NB4 (cell line): ENCODE results near the gene STRAP.
"Not testable (repeated sequence)": the region's sequence is repeated elsewhere in the genome, so short reads cannot be mapped to it uniquely, and the experiment has no call there.

Source experiments
- DNase-seq: peaks from one replicate; pipeline ENCODE4 v3.0.0; 2010; ENCODE audit warnings: low read depth
- H3K4me3 ChIP-seq: one replicate; pipeline ENCODE4 v1.5.1; 2011; ENCODE audit warnings: mild to moderate bottlenecking, low read depth, low read length, moderate library complexity
- CTCF ChIP-seq: IDR thresholded peaks from one replicate; pipeline ENCODE4 v1.5.1; 2012; ENCODE audit warnings: low read depth, low read length
- MYC ChIP-seq: IDR thresholded peaks from 2 replicates; pipeline ENCODE4 v1.6.1; 2011; ENCODE audit warnings: low read depth, low read length
- POLR2A ChIP-seq: IDR thresholded peaks from 2 replicates; pipeline ENCODE4 v1.6.1; 2011; ENCODE audit warnings: mild to moderate bottlenecking; ENCODE audit not compliant: insufficient read length; ENCODE audit errors: extremely low read depth
- TF ChIP-seq, protein P1 (sequence below): IDR thresholded peaks from 2 replicates; pipeline ENCODE4 v1.6.1; 2011; ENCODE audit warnings: low read depth, low read length

STRAP gene

DNA sequence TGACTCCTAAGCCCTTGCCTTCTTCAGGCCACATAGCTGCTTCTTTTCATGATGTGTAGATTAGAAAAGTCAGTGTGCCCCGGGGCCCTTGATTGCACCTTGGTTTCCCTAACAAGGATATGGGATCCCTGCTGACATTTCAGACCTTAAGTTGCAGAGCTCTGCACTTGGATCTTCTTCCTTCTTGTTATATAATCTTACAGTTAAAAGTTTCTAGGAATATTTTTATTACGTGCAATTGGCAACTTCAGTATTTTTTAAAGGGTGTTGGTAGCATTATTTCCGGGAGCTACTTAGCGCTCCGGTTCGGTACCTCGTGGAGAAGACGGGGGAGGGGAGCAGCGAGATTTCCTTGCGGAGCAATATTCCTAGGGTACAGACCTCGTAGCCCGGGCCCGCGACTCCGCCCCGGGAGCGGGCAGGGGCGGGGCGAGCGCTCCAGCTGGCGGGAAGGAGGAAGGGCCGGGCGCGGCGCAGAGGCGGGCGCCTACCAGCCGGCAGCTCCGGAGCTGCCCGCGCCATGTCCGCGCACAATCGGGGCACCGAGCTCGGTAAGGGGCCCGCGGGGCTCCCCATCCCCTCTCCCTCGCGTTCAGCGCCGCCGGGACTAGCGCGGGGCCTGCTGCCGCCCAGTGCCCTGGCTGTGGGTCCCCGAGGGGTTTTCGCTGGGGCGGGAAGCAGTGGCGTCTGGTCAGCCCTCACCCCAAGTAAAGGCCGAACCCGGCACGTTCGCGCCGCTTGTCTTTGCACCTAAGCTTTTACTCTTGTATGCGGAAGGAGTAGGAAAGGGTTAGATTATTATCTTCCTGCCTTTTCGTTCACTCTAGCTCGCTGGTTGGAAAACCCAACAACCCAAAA, 28.9 kb downstream of the STRAP start, which contains the start of gene DERA:
Gene DERA, plus strand, starts transcription at position 469 of the 858 bp plus-strand sequence. Its CDS starts 52 bp downstream, at position 521.
- DNase-seq: peak; percentile 84
- peak; percentile 76 for TF ChIP-seq POLR2A
- TF ChIP-seq CTCF: no peak
- TF ChIP-seq, protein P1, sequence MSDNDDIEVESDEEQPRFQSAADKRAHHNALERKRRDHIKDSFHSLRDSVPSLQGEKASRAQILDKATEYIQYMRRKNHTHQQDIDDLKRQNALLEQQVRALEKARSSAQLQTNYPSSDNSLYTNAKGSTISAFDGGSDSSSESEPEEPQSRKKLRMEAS: peak; percentile 15; the same call in 1 of the 2 replicates
- TF ChIP-seq MYC: no peak
- peak within 1 kb of the TSS; percentile 90 for H3K4me3 ChIP-seq

GRCh38 chr12:15911931-15912330, 29.7 kb downstream of the STRAP start:
- DNase-seq: not testable (repeated sequence)
- peak overlapping the region; percentile 90 for H3K4me3 ChIP-seq

DNA sequence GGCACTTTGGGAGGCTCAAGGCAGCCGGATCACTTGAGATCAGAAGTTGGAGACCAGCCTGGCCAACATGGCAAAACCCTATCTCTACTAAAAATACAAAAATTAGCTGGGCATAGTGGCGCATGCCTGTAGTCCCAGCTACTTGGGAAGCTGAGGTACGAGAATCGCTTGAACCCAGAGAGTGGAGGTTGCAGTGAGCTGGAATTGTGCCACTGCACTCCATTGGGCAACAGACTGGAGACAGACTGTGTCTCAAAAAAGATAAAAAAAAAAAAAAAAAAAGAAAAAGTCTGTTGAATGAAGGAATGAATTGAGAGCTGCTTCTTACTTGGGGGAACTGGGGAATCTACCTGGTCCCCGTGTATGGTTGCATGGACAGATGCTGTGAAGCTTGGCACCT, 31.9 kb downstream of the STRAP start:
- not testable (repeated sequence) for H3K4me3 ChIP-seq, DNase-seq

DNA sequence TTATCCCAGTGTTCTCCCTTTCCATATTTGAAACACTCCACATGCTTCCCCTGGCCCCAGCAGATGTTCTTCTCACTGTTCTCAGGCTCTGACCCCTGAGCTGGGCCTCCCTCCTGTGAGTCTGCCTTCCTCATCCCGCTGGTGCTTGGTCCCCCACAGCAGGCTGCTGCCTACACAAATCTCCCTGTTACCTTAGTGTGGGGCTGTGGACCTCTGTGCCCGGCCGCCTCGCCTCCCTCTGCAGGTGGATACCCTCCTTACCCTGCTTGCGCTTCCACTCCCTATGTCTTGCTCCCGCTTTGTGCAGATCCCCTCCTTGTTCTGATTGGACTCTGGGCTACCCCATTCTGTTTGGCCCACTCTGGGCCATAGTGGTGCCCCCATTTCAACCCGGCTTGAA, 35.9 kb downstream of the STRAP start:
- TF ChIP-seq, protein P1: no peak
- TF ChIP-seq MYC: no peak
- no peak for TF ChIP-seq CTCF
- no peak for TF ChIP-seq POLR2A
- DNase-seq: no peak
- no peak overlapping the region for H3K4me3 ChIP-seq

GRCh38 chr12:15919418-15919817, 37.2 kb downstream of the STRAP start:
- H3K4me3 ChIP-seq: no peak overlapping the region
- no peak for DNase-seq
- TF ChIP-seq POLR2A (no peak), CTCF (no peak), MYC (no peak)
- TF ChIP-seq, protein P1: no peak

DNA sequence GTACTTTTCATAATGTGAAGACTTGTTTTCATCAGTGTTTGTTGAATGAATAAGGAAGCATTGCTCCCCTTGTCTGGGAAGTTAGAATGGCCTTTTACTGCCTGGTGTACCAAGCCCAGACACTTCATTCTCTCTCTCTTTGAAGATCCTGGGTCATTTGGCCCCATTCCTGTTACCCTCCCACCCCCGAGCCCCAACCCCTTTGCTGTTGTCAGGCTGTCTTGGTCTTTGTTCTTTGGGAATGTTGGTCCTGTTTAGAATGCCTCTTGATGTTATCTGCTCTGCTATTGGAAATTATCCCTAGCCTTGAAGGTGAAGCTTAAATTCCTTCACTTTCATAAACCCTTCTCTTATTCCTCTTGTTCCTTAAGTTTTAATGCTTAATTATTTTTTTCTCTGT, 42.8 kb downstream of the STRAP start:
- DNase-seq: no peak
- no peak for TF ChIP-seq POLR2A
- TF ChIP-seq, protein P1: no peak
- no peak for TF ChIP-seq CTCF
- no peak for TF ChIP-seq MYC
- no peak overlapping the region for H3K4me3 ChIP-seq

DNA sequence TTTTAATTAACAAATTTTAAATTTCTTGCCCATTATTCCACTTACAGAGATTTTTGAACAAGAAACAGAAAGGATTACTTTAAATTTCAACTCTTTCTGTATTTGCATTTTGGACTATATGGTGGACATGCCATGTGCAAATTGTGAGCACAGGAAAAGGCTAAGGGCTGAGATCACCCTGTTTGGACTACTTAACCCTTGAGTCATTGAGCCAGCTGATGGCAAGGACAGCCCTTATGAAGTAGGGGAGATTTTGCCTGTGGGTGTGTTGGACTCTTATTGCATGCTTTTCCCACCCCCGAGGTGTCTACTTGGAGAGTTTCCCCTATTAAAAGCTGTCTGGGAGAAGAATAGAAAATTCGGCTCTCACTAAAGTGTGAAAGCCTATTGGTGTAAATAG, 46.2 kb downstream of the STRAP start:
- H3K4me3 ChIP-seq: no peak overlapping the region
- TF ChIP-seq MYC: no peak
- TF ChIP-seq, protein P1: no peak
- TF ChIP-seq CTCF: no peak
- TF ChIP-seq POLR2A: no peak
- DNase-seq: no peak
